ENCODE results near the gene TNS3. TPM values are rescaled to one million over a fixed set of nuclear protein-coding genes. Genes with fewer than 3 reads are reported as not detected.
A peak's percentile ranks its signal among the peaks of the same experiment; 100 is the strongest.

Gene TNS3
- total RNA-seq, 1 experiment from 2014 or later = 533 TPM

DNA sequence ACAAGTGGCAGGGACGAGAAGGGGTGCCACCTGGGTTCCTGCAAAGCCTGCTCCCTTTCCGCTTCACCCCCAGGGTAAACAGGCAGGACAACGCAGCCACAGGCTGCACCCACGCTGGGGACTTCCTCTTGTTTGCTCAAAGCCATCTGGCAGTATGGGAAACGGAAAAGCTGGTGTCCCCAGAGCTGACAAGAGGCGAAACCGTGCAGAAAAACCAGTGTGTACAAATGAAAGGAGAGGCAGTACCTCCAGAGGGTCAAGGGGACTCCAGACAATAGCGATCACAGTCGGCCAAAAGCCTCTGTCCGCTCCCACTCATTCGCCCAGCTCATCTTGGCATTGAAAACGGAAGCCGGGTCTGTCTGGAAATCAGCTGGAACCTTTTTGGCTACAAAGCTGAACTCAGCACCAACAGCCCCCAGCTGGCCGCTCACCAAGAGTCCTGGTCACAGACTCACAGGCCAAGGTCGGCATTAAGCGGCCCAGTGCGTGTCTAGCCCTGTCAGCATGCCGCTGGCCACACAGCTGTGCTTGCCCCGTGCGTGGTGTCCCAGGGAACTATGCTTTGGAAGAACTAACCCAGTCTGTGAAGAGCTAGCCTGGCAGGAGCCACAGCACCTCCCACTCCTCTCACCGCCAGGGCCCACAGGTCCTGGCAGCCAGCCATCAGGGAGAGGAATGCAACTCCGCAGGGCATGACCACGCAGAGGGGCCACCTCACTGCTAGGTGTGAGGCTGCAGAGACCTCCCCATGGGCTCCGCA lies 10.4 kb downstream of the TNS3 start:
- no peaks in the 10 kb centered on the region for H3K9me3 ChIP-seq (ENCODE audit: control insufficient read depth, insufficient read depth, low read depth, low read length)
- peaks cover 95% of the 10 kb centered on the region for H3K4me1 ChIP-seq (ENCODE audit: control insufficient read depth, insufficient read depth, low read length)
- 0 out of 2 replicates have a peak, but pooled peaks cover 6% of the 10 kb centered on the region for H3K36me3 ChIP-seq (ENCODE audit: control insufficient read depth, insufficient read depth, low read length)
- peak overlapping the region; percentile 100 for H3K27ac ChIP-seq (ENCODE audit: low read length)
- no TSS peak for BruUV-seq (replicated peaks)
- in situ Hi-C loops (cut with HindIII; ENCODE audit: low pct_unique_long_range_greater_than_20kb, low sequenced_read_pairs) (no loop called here), intact Hi-C loops (cut with micrococcal nuclease; ENCODE audit: unreplicated experiment) (loop anchor here (5.0 to 10.0 kb wide), 2 partner anchors 34 to 513 kb away; partner anchors contain the start of gene UPP1)
- ChIA-PET POLR2A (interaction anchor here (0.8 to 1.2 kb wide), 5 partner anchors 9 to 192 kb away, joined by 3 to 4 read pairs (median 3); no protein-coding TSS in a partner anchor), CTCF (interaction anchor here (0.6 to 1.4 kb wide), 4 partner anchors 16 to 379 kb away, joined by 3 to 6 read pairs (median 4); no protein-coding TSS in a partner anchor)
- DNase-seq (ENCODE audit: low read depth, low spot score) = no peak
- TF ChIP-seq REST (IDR thresholded peaks at IDR 0.05; ENCODE audit: insufficient read depth in 1 of 2, low read depth in 2 of 2, low read length in 1 of 2) = no peak
- peak; percentile 61 for TF ChIP-seq TCF7L2 (IDR thresholded peaks at IDR 0.05; ENCODE audit: low read depth, low read length)
- no peak for TF ChIP-seq CTCF (IDR thresholded peaks at IDR 0.05)
- peak; percentile 55; the same call in 1 of the 2 replicates for TF ChIP-seq POLR2AphosphoS5 (IDR thresholded peaks at IDR 0.05; ENCODE audit: low read depth, low read length)
- 0 out of 2 replicates have a peak, but pooled peaks have one; percentile 46 for TF ChIP-seq SIN3A (IDR thresholded peaks at IDR 0.05; ENCODE audit: borderline replicate concordance, insufficient read depth, low read depth, low read length)
- H3K27me3 ChIP-seq (ENCODE audit: control insufficient read depth, insufficient read depth, low read length) = no peaks in the 10 kb centered on the region
- ATAC-seq = peak; percentile 69
- H3K4me3 ChIP-seq (ENCODE audit: low read depth in 2 of 2, low read length in 2 of 2) = peak overlapping the region in 1 of 2 experiments; percentile 36; a peak in 2 of 4 replicates

- CTCF ChIA-PET = interaction anchor here (1.2 to 1.4 kb wide), 2 partner anchors 37 to 248 kb away, joined by 4 to 6 read pairs; no protein-coding TSS in a partner anchor
These were observed 11.3 kb downstream of the TNS3 start for GRCh38 chr7:47570649-47571050.

More at GRCh38 chr7:47570649-47571050, 11.3 kb downstream of the TNS3 start:
- in situ Hi-C loops (cut with HindIII; ENCODE audit: low pct_unique_long_range_greater_than_20kb, low sequenced_read_pairs) = no loop called here
- TF ChIP-seq CTCF (IDR thresholded peaks at IDR 0.05) (no peak), POLR2AphosphoS5 (IDR thresholded peaks at IDR 0.05; ENCODE audit: low read depth, low read length) (0 out of 2 replicates have a peak, but pooled peaks have one; percentile 32)
- intact Hi-C loops (cut with micrococcal nuclease; ENCODE audit: unreplicated experiment) = loop anchor here (5.0 to 10.0 kb wide), 2 partner anchors 33 to 514 kb away; partner anchors contain the start of gene UPP1
- Histone ChIP-seq H3K9me3 (ENCODE audit: control insufficient read depth, insufficient read depth, low read depth, low read length) (no peaks in the 10 kb centered on the region), H3K36me3 (ENCODE audit: control insufficient read depth, insufficient read depth, low read length) (0 out of 2 replicates have a peak, but pooled peaks cover 10% of the 10 kb centered on the region), H3K4me1 (ENCODE audit: control insufficient read depth, insufficient read depth, low read length) (peaks cover 95% of the 10 kb centered on the region), H3K27ac (ENCODE audit: low read length) (peak overlapping the region; percentile 100), H3K27me3 (ENCODE audit: control insufficient read depth, insufficient read depth, low read length) (no peaks in the 10 kb centered on the region), H3K4me3 (ENCODE audit: low read depth in 2 of 2, low read length in 2 of 2) (peak overlapping the region in 1 of 2 experiments; percentile 36; a peak in 1 of 4 replicates)
- POLR2A ChIA-PET = interaction anchor here (0.6 to 1.2 kb wide), 2 partner anchors 193 to 573 kb away, joined by 3 to 4 read pairs; no protein-coding TSS in a partner anchor
- ATAC-seq (no peak), DNase-seq (ENCODE audit: low read depth, low spot score) (no peak)
- no TSS peak for BruUV-seq (replicated peaks)
